Measurements from ENCODE around the gene EMP3. TPM values are rescaled to one million over a fixed set of nuclear protein-coding genes. Genes with fewer than 3 reads are reported as not detected.

EMP3 gene
- total and polyA plus RNA-seq, 2 of the 13 experiments (the other 11 are each of a cell fraction or from before 2014, with no cell fraction given), result 2.2 to 7.8 TPM

DNA sequence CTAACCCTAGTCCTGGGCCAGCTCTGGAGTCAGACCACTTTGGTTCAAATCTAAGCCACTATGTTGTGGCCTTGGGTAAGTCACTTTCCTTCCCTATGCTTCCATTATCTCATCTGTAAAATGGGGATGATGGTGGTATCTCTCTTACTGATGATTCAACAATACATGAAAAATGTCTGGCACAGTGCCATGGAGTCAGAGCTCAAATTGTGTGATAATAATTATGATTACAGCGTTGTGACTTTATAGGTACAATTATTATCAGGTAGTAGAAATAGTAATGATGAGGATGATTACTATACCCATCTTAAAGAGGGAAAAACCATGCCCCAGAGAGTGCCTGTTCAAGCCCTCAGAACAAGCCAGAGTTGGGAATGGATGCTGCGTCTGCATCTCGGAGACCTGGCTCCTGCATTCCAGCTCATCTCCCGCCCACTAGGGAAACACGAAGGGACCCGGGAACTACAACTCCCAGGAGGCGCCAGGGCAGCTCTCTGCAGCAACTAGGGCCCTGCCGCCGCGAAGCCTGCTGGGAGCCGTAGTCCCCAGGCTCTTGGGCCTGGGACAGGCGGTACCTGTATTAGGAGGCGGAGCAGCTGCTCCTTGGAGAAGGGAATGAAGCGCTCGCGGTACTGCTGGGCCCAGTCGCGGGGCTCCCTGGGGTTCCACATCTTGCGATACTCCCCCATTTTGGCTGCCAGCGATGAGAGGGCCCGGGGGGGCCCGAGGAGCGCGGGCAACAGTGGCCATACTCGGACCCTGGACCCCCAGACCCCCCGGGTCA, 37.6 kb downstream of the EMP3 start (continued):
- no peak for TF ChIP-seq ZNF496 (CRISPR knock-in tag; IDR thresholded peaks at IDR 0.05; ENCODE audit: insufficient replicate concordance)
- TF ChIP-seq, protein P1, sequence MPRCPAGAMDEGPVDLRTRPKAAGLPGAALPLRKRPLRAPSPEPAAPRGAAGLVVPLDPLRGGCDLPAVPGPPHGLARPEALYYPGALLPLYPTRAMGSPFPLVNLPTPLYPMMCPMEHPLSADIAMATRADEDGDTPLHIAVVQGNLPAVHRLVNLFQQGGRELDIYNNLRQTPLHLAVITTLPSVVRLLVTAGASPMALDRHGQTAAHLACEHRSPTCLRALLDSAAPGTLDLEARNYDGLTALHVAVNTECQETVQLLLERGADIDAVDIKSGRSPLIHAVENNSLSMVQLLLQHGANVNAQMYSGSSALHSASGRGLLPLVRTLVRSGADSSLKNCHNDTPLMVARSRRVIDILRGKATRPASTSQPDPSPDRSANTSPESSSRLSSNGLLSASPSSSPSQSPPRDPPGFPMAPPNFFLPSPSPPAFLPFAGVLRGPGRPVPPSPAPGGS (CRISPR knock-in tag; IDR thresholded peaks at IDR 0.05), result no peak
- TF ChIP-seq LCORL (IDR thresholded peaks at IDR 0.05), result no peak
- peak; percentile 63; the same call in 1 of the 2 replicates for TF ChIP-seq LCORL (CRISPR knock-in tag; IDR thresholded peaks at IDR 0.05)
- no peak for TF ChIP-seq ZNF841 (CRISPR knock-in tag; IDR thresholded peaks at IDR 0.05; ENCODE audit: borderline replicate concordance)
- TF ChIP-seq SETDB1 (CRISPR knock-in tag; IDR thresholded peaks at IDR 0.05; ENCODE audit: borderline replicate concordance), result no peak
- 0 out of 2 replicates have a peak, but pooled peaks have one; percentile 12 for TF ChIP-seq ZNF614 (CRISPR knock-in tag; IDR thresholded peaks at IDR 0.05; ENCODE audit: borderline replicate concordance)
- TF ChIP-seq ZNF773 (CRISPR knock-in tag; IDR thresholded peaks at IDR 0.05; ENCODE audit: borderline replicate concordance), result no peak
- TF ChIP-seq KDM2A (CRISPR knock-in tag; IDR thresholded peaks at IDR 0.05; ENCODE audit: borderline replicate concordance, low read depth), result peak; percentile 25; the same call in 1 of the 2 replicates
- TF ChIP-seq JARID2 (CRISPR knock-in tag; IDR thresholded peaks at IDR 0.05; ENCODE audit: insufficient replicate concordance), result no peak
- TF ChIP-seq MEIS2 (CRISPR knock-in tag; IDR thresholded peaks at IDR 0.05), result no peak
- TF ChIP-seq TOE1 (CRISPR knock-in tag; IDR thresholded peaks at IDR 0.05), result no peak
- TF ChIP-seq RAD51 (IDR thresholded peaks at IDR 0.05; ENCODE audit: borderline replicate concordance), result no peak
- no peak for TF ChIP-seq ZSCAN20 (CRISPR knock-in tag; IDR thresholded peaks at IDR 0.05; ENCODE audit: borderline replicate concordance)
- TF ChIP-seq TEAD3 (CRISPR knock-in tag; optimal IDR thresholded peaks at IDR 0.05; ENCODE audit: borderline replicate concordance), result peak; percentile 94
- TF ChIP-seq TP53 (CRISPR knock-in tag; conservative IDR thresholded peaks at IDR 0.05), result no peak
- 0 out of 2 replicates have a peak, but pooled peaks have one; percentile 7 for TF ChIP-seq ZNF274 (CRISPR knock-in tag; IDR thresholded peaks at IDR 0.05)
- TF ChIP-seq ZBTB7B (CRISPR knock-in tag; IDR thresholded peaks at IDR 0.05), result peak; percentile 64; the same call in 1 of the 2 replicates
- no peak for TF ChIP-seq ZNF839 (CRISPR knock-in tag; IDR thresholded peaks at IDR 0.05; ENCODE audit: borderline replicate concordance)
- TF ChIP-seq, protein P2, sequence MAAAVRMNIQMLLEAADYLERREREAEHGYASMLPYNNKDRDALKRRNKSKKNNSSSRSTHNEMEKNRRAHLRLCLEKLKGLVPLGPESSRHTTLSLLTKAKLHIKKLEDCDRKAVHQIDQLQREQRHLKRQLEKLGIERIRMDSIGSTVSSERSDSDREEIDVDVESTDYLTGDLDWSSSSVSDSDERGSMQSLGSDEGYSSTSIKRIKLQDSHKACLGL (CRISPR knock-in tag; IDR thresholded peaks at IDR 0.05), result peak; percentile 15; the same call in 1 of the 2 replicates
- TF ChIP-seq AGO2 (optimal IDR thresholded peaks at IDR 0.05; ENCODE audit: low read depth, low read length), result peak; percentile 95
- TF ChIP-seq KLF16 (CRISPR knock-in tag; IDR thresholded peaks at IDR 0.05), result no peak
- TF ChIP-seq KLF11 (CRISPR knock-in tag; IDR thresholded peaks at IDR 0.05), result no peak
- TF ChIP-seq, protein P3, sequence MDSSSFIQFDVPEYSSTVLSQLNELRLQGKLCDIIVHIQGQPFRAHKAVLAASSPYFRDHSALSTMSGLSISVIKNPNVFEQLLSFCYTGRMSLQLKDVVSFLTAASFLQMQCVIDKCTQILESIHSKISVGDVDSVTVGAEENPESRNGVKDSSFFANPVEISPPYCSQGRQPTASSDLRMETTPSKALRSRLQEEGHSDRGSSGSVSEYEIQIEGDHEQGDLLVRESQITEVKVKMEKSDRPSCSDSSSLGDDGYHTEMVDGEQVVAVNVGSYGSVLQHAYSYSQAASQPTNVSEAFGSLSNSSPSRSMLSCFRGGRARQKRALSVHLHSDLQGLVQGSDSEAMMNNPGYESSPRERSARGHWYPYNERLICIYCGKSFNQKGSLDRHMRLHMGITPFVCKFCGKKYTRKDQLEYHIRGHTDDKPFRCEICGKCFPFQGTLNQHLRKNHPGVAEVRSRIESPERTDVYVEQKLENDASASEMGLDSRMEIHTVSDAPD (CRISPR knock-in tag; IDR thresholded peaks at IDR 0.05), result no peak
- no peak for TF ChIP-seq ZNF660 (CRISPR knock-in tag; IDR thresholded peaks at IDR 0.05; ENCODE audit: borderline replicate concordance, low read depth)
- peak; percentile 44; the same call in 1 of the 2 replicates for TF ChIP-seq ZNF746 (CRISPR knock-in tag; IDR thresholded peaks at IDR 0.05)
- TF ChIP-seq, protein P4, sequence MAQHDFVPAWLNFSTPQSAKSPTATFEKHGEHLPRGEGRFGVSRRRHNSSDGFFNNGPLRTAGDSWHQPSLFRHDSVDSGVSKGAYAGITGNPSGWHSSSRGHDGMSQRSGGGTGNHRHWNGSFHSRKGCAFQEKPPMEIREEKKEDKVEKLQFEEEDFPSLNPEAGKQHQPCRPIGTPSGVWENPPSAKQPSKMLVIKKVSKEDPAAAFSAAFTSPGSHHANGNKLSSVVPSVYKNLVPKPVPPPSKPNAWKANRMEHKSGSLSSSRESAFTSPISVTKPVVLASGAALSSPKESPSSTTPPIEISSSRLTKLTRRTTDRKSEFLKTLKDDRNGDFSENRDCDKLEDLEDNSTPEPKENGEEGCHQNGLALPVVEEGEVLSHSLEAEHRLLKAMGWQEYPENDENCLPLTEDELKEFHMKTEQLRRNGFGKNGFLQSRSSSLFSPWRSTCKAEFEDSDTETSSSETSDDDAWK (CRISPR knock-in tag; IDR thresholded peaks at IDR 0.05), result no peak
